GM12865 (cell line): Measurements from ENCODE around the gene ATG5.

ENCODE experiments used
- DNase-seq: peaks from one replicate; pipeline ENCODE4 v3.0.0; 2010; ENCODE audit warnings: low read depth
- H3K4me3 ChIP-seq: 2 replicates; pipeline ENCODE4 v1.5.1; 2011; ENCODE audit warnings: mild to moderate bottlenecking, low read depth, low read length, control low read depth
- TF ChIP-seq, protein P1 (sequence below): IDR thresholded peaks from 2 replicates; pipeline ENCODE4 v1.5.1; 2011; ENCODE audit warnings: low read length, control low read depth, low read depth, inconsistent platforms; ENCODE audit not compliant: insufficient read depth; ENCODE audit errors: missing control alignments

ATG5 gene

DNA sequence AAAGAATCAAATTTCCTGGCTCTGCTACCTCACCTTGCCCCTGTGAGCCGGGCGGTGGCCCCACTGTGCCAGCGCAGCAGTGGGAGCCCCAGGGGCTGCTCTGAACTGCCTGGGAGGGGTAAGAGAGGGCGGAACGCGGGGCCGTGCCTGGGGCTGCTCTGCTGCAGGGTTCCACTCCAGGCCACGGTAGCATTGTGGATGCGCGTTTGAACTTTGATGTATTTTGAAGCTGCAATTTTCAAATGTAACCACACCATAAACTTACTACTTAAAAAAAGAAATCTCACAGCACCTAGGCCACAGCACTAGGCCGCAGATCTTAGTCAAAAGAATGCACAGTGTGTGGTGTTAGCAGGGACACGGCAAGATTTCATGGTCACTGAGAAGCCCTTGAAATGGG is 181.9 kb downstream of the ATG5 start:
- DNase-seq: no peak
- no peak overlapping the region for H3K4me3 ChIP-seq
- TF ChIP-seq, protein P1, sequence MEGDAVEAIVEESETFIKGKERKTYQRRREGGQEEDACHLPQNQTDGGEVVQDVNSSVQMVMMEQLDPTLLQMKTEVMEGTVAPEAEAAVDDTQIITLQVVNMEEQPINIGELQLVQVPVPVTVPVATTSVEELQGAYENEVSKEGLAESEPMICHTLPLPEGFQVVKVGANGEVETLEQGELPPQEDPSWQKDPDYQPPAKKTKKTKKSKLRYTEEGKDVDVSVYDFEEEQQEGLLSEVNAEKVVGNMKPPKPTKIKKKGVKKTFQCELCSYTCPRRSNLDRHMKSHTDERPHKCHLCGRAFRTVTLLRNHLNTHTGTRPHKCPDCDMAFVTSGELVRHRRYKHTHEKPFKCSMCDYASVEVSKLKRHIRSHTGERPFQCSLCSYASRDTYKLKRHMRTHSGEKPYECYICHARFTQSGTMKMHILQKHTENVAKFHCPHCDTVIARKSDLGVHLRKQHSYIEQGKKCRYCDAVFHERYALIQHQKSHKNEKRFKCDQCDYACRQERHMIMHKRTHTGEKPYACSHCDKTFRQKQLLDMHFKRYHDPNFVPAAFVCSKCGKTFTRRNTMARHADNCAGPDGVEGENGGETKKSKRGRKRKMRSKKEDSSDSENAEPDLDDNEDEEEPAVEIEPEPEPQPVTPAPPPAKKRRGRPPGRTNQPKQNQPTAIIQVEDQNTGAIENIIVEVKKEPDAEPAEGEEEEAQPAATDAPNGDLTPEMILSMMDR: no peak

DNA sequence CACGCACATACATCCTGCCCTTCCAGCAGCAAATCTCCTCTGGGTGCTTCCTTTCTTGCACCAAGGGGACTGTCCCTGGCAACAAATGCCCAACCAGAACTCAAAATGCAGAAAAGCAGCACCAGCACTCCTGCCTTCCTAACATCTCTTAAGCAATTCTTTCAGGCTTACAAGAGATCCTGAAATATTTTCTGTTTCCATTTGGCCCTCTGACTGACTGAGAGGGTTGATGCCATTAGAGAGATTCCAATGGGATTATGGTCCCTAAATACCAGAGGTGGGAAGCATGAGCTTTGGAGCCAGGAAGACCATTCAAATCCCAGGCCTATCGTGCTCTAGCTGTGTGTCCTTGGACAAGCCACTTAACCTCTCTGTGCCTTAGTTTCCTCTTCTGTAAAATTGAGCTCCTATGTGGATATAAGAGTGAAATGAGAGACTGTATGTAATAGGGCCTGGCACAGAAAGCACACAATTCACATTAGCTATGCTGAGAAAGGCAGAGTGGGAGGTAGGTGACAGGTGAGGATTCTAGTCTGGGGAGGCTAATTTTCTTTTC is 182.6 kb downstream of the ATG5 start:
- no peak overlapping the region for H3K4me3 ChIP-seq
- peak; percentile 17 for DNase-seq
- TF ChIP-seq, protein P1: no peak

DNA sequence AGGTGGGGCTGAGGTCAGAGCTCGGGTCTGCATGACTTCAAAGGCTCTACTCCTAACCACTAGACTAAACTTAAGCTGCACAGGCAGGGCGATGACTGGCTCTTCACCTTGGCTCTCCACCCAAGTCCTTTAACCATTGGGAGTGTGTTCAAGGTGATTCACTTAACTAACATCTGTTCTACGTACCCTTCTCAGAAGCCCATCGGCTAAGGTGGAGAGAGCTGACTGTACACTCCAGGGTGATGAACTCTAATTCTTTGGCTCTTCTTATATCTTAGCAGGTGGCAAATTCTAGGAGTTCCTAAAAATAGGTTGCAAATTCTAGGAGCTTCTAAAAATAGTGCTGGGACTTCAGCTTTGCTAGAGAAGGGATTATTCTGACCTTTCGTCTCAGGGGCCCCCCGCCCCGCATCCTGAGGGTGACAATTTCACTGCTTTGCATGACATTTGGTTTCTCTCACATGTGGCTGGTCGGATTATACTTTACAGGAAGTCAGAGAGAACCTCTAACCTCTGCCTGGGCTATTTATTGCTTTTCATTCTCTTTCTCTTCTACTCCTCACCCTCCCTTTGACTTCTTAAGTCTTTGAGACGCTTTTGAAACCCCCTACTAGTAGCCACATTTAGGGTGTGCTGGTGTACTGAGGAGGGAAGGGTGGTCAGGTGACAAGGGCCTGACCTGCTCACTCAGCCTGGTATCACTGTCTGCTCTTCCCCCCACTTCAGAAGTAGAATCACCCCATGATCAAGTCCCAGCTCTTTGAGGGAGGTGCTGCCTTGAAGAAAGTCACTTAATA is 183.9 kb downstream of the ATG5 start:
- H3K4me3 ChIP-seq: peak overlapping the region; percentile 5; the same call in 1 of the 2 replicates
- peak; percentile 96 for DNase-seq
- TF ChIP-seq, protein P1: no peak

DNA sequence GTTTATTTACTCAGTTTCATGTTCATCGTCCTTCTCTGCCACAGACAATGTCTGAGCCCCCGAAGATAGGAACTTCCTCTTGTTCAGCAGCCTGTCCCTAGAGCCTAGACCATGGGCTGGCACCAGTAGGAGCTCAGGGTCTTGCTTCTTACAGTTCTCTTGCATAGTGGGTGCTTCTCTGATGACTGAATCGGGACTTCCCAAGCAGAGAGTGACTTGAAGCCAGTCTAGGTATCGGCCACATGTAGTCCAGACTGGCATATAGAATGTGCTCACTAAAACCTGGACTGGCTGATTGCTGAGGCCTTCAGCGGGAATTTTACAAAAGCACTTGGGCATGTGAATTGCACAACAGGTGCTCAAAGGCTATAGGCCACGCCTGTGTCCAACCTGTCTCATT is 187.4 kb downstream of the ATG5 start:
- TF ChIP-seq, protein P1: no peak
- H3K4me3 ChIP-seq: no peak overlapping the region
- peak; percentile 66 for DNase-seq

DNA sequence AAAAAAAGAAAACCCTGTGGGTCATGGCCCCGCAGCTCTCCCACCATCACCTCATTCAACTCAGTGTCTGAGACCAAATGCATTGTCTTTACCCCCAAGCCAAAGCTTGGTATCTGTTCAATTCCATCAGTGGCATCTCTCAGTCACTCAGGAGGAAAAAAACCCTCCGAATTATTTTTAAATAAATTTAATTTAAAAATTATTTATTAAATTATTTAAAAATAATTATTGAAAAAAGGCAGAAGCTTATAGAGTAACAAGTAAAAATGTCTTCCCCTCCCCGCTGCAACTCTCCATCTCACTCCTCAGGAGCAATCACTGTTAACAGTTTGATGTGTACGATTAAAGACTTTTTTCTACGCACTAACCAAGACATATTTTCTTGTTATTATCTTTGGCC is 188.7 kb downstream of the ATG5 start:
- TF ChIP-seq, protein P1: no peak
- DNase-seq: no peak
- H3K4me3 ChIP-seq: no peak overlapping the region

- H3K4me3 ChIP-seq: no peak overlapping the region
- no peak for DNase-seq
- TF ChIP-seq, protein P1: no peak
Observed at GRCh38 chr6:106135911-106136571, 189.5 kb downstream of the ATG5 start.
